ENCODE measurements around the gene TSFM. TPM values are rescaled to one million over a fixed set of nuclear protein-coding genes. Genes with fewer than 3 reads are reported as not detected.

The TSFM gene
- total RNA-seq, 5 donors from 2014 or later (not counting 1 experiment from before 2014, with no cell fraction given), result 15.5 to 21.5 (median 20.2) TPM

GRCh38 chr12:57767876-57768275 lies 14.7 kb upstream of the TSFM start:
- H3K27ac ChIP-seq (ENCODE audit: low read length), result no peak overlapping the region
- WGBS (ENCODE audit: insufficient coverage), result 100% methylated on average over 1 of the region's 3 CpGs
- Mint-ChIP-seq H3K9me3 (no peaks in the 10 kb centered on the region), H3K4me3 (no peak overlapping the region), H3K4me1 (peaks cover 31 to 44% (median 39%) of the 10 kb centered on the region in 3 donors), H3K27ac (no peak overlapping the region), H3K36me3 (peaks cover 7% of the 10 kb centered on the region), H3K27me3 (peaks cover 16 to 36% of the 10 kb centered on the region in 2 donors)
- peaks cover 18 to 47% of the 10 kb centered on the region in 2 experiments for H3K4me1 ChIP-seq (ENCODE audit: control insufficient read depth in 1 of 2, extremely low read depth in 1 of 2, insufficient read depth in 2 of 2, low read length in 2 of 2)
- H3K9me3 ChIP-seq, result no peaks in the 10 kb centered on the region
- ChIA-PET CTCF (interaction anchor here (0.8 to 2.3 kb wide), 2 partner anchors 11 to 15 kb away, joined by 3 to 7 read pairs; partner anchors contain the start of gene TSFM (in 1 of the 2)), POLR2A (interaction anchor here in 1 of 2 donors (1.3 kb wide), 1 partner anchor 11 kb away, joined by 4 read pairs; no protein-coding TSS in a partner anchor)
- H3K4me3 ChIP-seq (ENCODE audit: control insufficient read depth in 1 of 2, extremely low read depth in 1 of 2, low read length in 1 of 2), result no peak overlapping the region
- H3K36me3 ChIP-seq (ENCODE audit: control insufficient read depth in 2 of 2, extremely low read depth in 1 of 2, insufficient read depth in 1 of 2, low read length in 1 of 2), result peaks cover 3 to 6% of the 10 kb centered on the region in 2 donors
- peaks cover 19 to 35% of the 10 kb centered on the region in 2 experiments for H3K27me3 ChIP-seq (replicated peaks in 1 of 2; ENCODE audit: control insufficient read depth in 2 of 2, extremely low read depth in 1 of 2, insufficient read depth in 2 of 2, low read length in 1 of 2)
- no peak for ATAC-seq (replicated peaks in 1 of 4)
- DNase-seq, result no peak

GRCh38 chr12:57769594-57769993 lies 13.0 kb upstream of the TSFM start:
- CTCF ChIA-PET, result no interaction called here

GRCh38 chr12:57770734-57771133 lies 11.9 kb upstream of the TSFM start:
- Mint-ChIP-seq H3K9me3 (no peaks in the 10 kb centered on the region), H3K36me3 (peaks cover 10% of the 10 kb centered on the region), H3K4me1 (peaks cover 20 to 31% (median 29%) of the 10 kb centered on the region in 3 donors), H3K27me3 (peaks cover 7 to 15% of the 10 kb centered on the region in 2 donors), H3K27ac (peak overlapping the region; percentile 31 to 34), H3K4me3 (peak overlapping the region; percentile 25 to 95 (median 56))
- 100% methylated on average over 2 of the region's 4 CpGs for WGBS (ENCODE audit: insufficient coverage)
- POLR2A ChIA-PET, result no interaction called here
- H3K27ac ChIP-seq (ENCODE audit: low read length), result no peak overlapping the region
- H3K4me1 ChIP-seq (ENCODE audit: control insufficient read depth in 1 of 2, extremely low read depth in 1 of 2, insufficient read depth in 2 of 2, low read length in 2 of 2), result peaks cover 15 to 38% of the 10 kb centered on the region in 2 experiments
- ATAC-seq (replicated peaks in 1 of 4) (no peak), DNase-seq (no peak)
- CTCF ChIA-PET, result interaction anchor here in 1 of 2 donors (0.7 kb wide), 1 partner anchor 14 kb away, joined by 3 read pairs; no protein-coding TSS in a partner anchor
- H3K4me3 ChIP-seq (ENCODE audit: control insufficient read depth in 1 of 2, extremely low read depth in 1 of 2, low read length in 1 of 2), result no peak overlapping the region
- peaks cover 14 to 16% of the 10 kb centered on the region in 2 experiments for H3K27me3 ChIP-seq (replicated peaks in 1 of 2; ENCODE audit: control insufficient read depth in 2 of 2, extremely low read depth in 1 of 2, insufficient read depth in 2 of 2, low read length in 1 of 2)
- peaks cover 4 to 6% of the 10 kb centered on the region in 2 donors for H3K36me3 ChIP-seq (ENCODE audit: control insufficient read depth in 2 of 2, extremely low read depth in 1 of 2, insufficient read depth in 1 of 2, low read length in 1 of 2)
- H3K9me3 ChIP-seq, result no peaks in the 10 kb centered on the region

More at GRCh38 chr12:57769594-57769993, 13.0 kb upstream of the TSFM start:
- H3K4me3 Mint-ChIP-seq, result peak overlapping the region in 2 of 3 donors; percentile 11 to 25
- WGBS (ENCODE audit: insufficient coverage), result 100% methylated on average over 3 of the region's 11 CpGs
- no peak for DNase-seq
- peaks cover 7% of the 10 kb centered on the region for H3K36me3 Mint-ChIP-seq
- Histone ChIP-seq H3K27ac (ENCODE audit: low read length) (no peak overlapping the region), H3K36me3 (ENCODE audit: control insufficient read depth in 2 of 2, extremely low read depth in 1 of 2, insufficient read depth in 1 of 2, low read length in 1 of 2) (peaks cover 3 to 6% of the 10 kb centered on the region in 2 donors), H3K4me3 (ENCODE audit: control insufficient read depth in 1 of 2, extremely low read depth in 1 of 2, low read length in 1 of 2) (no peak overlapping the region), H3K27me3 (replicated peaks in 1 of 2; ENCODE audit: control insufficient read depth in 2 of 2, extremely low read depth in 1 of 2, insufficient read depth in 2 of 2, low read length in 1 of 2) (peaks cover 16 to 28% of the 10 kb centered on the region in 2 experiments), H3K9me3 (no peaks in the 10 kb centered on the region), H3K4me1 (ENCODE audit: control insufficient read depth in 1 of 2, extremely low read depth in 1 of 2, insufficient read depth in 2 of 2, low read length in 2 of 2) (peaks cover 18 to 49% of the 10 kb centered on the region in 2 experiments)
- POLR2A ChIA-PET, result no interaction called here
- no peaks in the 10 kb centered on the region for H3K9me3 Mint-ChIP-seq
- no peak for ATAC-seq (replicated peaks in 1 of 4)
- H3K27me3 Mint-ChIP-seq, result peaks cover 7 to 24% of the 10 kb centered on the region in 2 donors
- no peak overlapping the region for H3K27ac Mint-ChIP-seq
- peaks cover 30 to 40% (median 40%) of the 10 kb centered on the region in 3 donors for H3K4me1 Mint-ChIP-seq

GRCh38 chr12:57771236-57771872 lies 11.2 kb upstream of the TSFM start:
- Histone ChIP-seq H3K27ac (ENCODE audit: low read length) (peak overlapping the region; percentile 61), H3K4me3 (ENCODE audit: control insufficient read depth in 1 of 2, extremely low read depth in 1 of 2, low read length in 1 of 2) (peak overlapping the region; percentile 74 to 91), H3K4me1 (ENCODE audit: control insufficient read depth in 1 of 2, extremely low read depth in 1 of 2, insufficient read depth in 2 of 2, low read length in 2 of 2) (peaks cover 12 to 32% of the 10 kb centered on the region in 2 experiments), H3K27me3 (replicated peaks in 1 of 2; ENCODE audit: control insufficient read depth in 2 of 2, extremely low read depth in 1 of 2, insufficient read depth in 2 of 2, low read length in 1 of 2) (peaks cover 10% of the 10 kb centered on the region in 2 experiments), H3K9me3 (no peaks in the 10 kb centered on the region), H3K36me3 (ENCODE audit: control insufficient read depth in 2 of 2, extremely low read depth in 1 of 2, insufficient read depth in 1 of 2, low read length in 1 of 2) (peaks cover 6% of the 10 kb centered on the region in 2 donors)
- DNase-seq, result peak in 33 of 35 experiments; percentile 50 to 89 (median 70)
- ATAC-seq (replicated peaks in 1 of 4), result peak; percentile 60 to 77 (median 66)
- Mint-ChIP-seq H3K27ac (peak overlapping the region; percentile 93 to 94), H3K4me1 (peaks cover 17 to 29% (median 27%) of the 10 kb centered on the region in 3 donors), H3K27me3 (peaks cover 4 to 10% of the 10 kb centered on the region in 2 donors), H3K9me3 (no peaks in the 10 kb centered on the region), H3K4me3 (peak overlapping the region; percentile 94 to 96 (median 95)), H3K36me3 (peaks cover 13% of the 10 kb centered on the region)
- CTCF ChIA-PET, result interaction anchor here (0.7 to 1.3 kb wide), 5 partner anchors 10 to 15 kb away, joined by 3 to 11 read pairs (median 4); partner anchors contain the start of gene TSFM (in 2 of the 2)
- POLR2A ChIA-PET, result interaction anchor here (0.6 to 1.0 kb wide), 3 partner anchors 12 to 30 kb away, joined by 4 to 10 read pairs (median 7); no protein-coding TSS in a partner anchor
- 11% methylated on average over 10 of the region's 16 CpGs for WGBS (ENCODE audit: insufficient coverage)

- H3K27me3 Mint-ChIP-seq, result peaks cover 0 to 4% of the 10 kb centered on the region in 2 donors
- peak within 1 kb of the TSS; percentile 94 to 96 (median 95) for H3K4me3 Mint-ChIP-seq
- ChIA-PET POLR2A (interaction anchor here (0.6 to 1.0 kb wide), 4 partner anchors 11 to 30 kb away, joined by 3 to 10 read pairs (median 6); no protein-coding TSS in a partner anchor), CTCF (interaction anchor here (0.7 to 1.3 kb wide), 5 partner anchors 9 to 18 kb away, joined by 3 to 11 read pairs (median 4); partner anchors contain the start of gene TSFM (in 2 of the 2))
- DNase-seq (peak; percentile 74 to 93 (median 85)), ATAC-seq (replicated peaks in 1 of 4) (peak; percentile 90 to 92 (median 90))
- H3K4me3 ChIP-seq (ENCODE audit: control insufficient read depth in 1 of 2, extremely low read depth in 1 of 2, low read length in 1 of 2), result peak within 1 kb of the TSS; percentile 74 to 91
- peaks cover 6% of the 10 kb centered on the region in 2 donors for H3K36me3 ChIP-seq (ENCODE audit: control insufficient read depth in 2 of 2, extremely low read depth in 1 of 2, insufficient read depth in 1 of 2, low read length in 1 of 2)
- H3K4me1 ChIP-seq (ENCODE audit: control insufficient read depth in 1 of 2, extremely low read depth in 1 of 2, insufficient read depth in 2 of 2, low read length in 2 of 2), result peaks cover 9 to 26% of the 10 kb centered on the region in 2 experiments
- no peaks in the 10 kb centered on the region for H3K9me3 Mint-ChIP-seq
- H3K27me3 ChIP-seq (replicated peaks in 1 of 2; ENCODE audit: control insufficient read depth in 2 of 2, extremely low read depth in 1 of 2, insufficient read depth in 2 of 2, low read length in 1 of 2), result peaks cover 4% of the 10 kb centered on the region in 2 experiments
- peak within 1 kb of the TSS; percentile 93 to 94 for H3K27ac Mint-ChIP-seq
- H3K27ac ChIP-seq (ENCODE audit: low read length), result peak within 1 kb of the TSS; percentile 61
- under 1% methylated on average over 23 of the region's 28 CpGs for WGBS (ENCODE audit: insufficient coverage)
- H3K9me3 ChIP-seq, result no peaks in the 10 kb centered on the region
- peaks cover 11 to 23% (median 21%) of the 10 kb centered on the region in 3 donors for H3K4me1 Mint-ChIP-seq
- H3K36me3 Mint-ChIP-seq, result peaks cover 13% of the 10 kb centered on the region
Measured at GRCh38 chr12:57771873-57772428, 10.6 kb upstream of the TSFM start, which contains the start of gene METTL1. TSS of gene METTL1 (minus strand) at chr12:57772105. CDS start at chr12:57772083, 22 bp downstream.
